Epithelial cell of proximal tubule (primary cell): ENCODE measurements around the gene DCTN3. TPM values are rescaled to one million over a fixed set of nuclear protein-coding genes. Genes with fewer than 3 reads are reported as not detected.

Experiments
- DNase-seq: peaks from one replicate; pipeline ENCODE4 v3.0.0-alpha.2; 2011; ENCODE audit warnings: low read depth
- H3K4me3 ChIP-seq: 2 replicates; pipeline ENCODE4 v1.5.1; 2011; ENCODE audit warnings: low read depth, mild to moderate bottlenecking, low read length
- total RNA-seq: library from RNA; depleted of rRNA; stranded (reverse); fragments of >200 nt; gene quantifications from 2 replicates; pipeline ENCODE4 v1.2.3, GENCODE V29; 2015
- TF ChIP-seq, protein P1 (sequence below): conservative IDR thresholded peaks from 2 replicates; pipeline ENCODE4 v1.5.1; 2012; ENCODE audit warnings: low read depth, mild to moderate bottlenecking, low read length

The DCTN3 gene
- total RNA-seq, 1 donor from 2014 or later, result 90.6 TPM

DNA sequence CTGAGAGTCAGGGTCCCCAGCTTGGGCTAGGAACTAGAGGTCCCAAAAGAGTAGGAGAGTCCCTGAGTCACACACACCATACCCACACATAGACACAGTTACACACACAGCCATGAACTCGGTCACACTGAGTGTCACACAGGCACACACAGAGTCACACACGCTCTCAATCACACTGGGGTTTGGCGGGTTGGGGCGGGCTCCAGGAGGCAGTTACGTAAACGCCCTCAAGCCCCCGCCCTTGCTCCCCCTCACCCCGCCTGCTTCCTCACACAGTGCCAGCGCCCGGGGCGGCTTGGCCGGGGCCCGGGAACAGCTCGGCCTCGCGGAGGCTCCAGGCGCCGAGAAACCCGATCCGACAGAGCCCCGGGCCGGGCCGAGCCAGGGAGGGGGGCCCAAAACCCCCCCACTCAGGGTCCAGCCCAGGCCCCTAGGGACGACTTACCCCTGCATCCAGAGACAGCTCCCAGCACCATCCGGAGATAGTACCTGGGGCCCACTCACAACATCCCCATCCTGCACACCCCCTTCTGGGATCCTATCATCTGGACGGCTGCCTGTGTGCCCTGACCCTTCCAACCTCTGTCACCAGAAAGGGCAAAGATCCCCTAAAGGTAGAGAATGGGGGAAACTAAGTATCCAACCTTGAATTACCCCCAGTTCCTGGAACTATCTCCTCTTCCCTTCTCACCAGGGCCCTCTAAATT, 27.2 kb downstream of the DCTN3 start:
- no peak for DNase-seq
- H3K4me3 ChIP-seq, result no peak overlapping the region
- TF ChIP-seq, protein P1, sequence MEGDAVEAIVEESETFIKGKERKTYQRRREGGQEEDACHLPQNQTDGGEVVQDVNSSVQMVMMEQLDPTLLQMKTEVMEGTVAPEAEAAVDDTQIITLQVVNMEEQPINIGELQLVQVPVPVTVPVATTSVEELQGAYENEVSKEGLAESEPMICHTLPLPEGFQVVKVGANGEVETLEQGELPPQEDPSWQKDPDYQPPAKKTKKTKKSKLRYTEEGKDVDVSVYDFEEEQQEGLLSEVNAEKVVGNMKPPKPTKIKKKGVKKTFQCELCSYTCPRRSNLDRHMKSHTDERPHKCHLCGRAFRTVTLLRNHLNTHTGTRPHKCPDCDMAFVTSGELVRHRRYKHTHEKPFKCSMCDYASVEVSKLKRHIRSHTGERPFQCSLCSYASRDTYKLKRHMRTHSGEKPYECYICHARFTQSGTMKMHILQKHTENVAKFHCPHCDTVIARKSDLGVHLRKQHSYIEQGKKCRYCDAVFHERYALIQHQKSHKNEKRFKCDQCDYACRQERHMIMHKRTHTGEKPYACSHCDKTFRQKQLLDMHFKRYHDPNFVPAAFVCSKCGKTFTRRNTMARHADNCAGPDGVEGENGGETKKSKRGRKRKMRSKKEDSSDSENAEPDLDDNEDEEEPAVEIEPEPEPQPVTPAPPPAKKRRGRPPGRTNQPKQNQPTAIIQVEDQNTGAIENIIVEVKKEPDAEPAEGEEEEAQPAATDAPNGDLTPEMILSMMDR, result no peak

DNA sequence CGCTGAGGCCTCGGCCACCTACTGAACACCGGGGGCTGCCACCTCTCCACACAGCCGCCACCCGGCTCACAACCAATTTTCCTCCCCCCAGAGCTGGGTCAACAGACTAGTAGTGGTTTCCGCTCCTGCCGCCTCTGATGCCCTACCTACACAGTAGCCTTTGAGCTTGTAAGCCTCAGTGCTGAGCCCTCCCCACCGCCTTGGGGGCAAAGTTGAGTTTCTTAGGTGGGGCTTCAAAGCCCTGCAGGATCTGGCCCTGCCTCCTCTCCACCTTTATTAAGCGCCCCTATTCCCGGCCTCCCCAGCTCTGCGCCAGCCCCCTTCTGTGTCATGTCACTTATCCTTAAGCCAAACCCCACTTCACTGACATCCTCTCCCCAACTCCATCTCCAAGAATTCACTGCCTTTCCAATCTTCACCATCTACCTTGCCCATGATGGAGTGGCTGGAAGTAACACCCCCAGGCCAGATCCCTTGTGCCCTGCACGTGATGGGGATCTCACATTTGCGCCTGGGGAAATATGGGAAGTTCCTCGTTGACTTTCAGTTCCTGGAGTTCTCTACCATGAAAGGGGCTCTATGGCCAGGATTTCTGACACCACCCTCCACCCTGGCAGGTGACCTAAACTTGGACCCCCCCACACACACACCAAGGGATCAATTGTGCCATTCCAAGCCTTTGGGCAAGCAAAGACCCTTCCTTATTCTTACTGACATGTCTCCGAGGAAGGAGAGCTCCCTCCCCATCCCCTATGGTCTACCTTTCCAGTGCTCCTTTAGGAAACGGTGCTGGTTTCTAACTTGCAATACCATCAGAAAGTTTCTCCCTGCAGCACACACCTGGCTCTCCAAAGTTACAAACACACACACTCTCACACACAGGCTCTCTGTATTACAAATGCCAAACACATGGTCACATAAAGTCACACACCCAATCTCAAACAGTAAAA, 28.1 kb downstream of the DCTN3 start:
- TF ChIP-seq, protein P1, result no peak
- no peak overlapping the region for H3K4me3 ChIP-seq
- DNase-seq, result no peak

DNA sequence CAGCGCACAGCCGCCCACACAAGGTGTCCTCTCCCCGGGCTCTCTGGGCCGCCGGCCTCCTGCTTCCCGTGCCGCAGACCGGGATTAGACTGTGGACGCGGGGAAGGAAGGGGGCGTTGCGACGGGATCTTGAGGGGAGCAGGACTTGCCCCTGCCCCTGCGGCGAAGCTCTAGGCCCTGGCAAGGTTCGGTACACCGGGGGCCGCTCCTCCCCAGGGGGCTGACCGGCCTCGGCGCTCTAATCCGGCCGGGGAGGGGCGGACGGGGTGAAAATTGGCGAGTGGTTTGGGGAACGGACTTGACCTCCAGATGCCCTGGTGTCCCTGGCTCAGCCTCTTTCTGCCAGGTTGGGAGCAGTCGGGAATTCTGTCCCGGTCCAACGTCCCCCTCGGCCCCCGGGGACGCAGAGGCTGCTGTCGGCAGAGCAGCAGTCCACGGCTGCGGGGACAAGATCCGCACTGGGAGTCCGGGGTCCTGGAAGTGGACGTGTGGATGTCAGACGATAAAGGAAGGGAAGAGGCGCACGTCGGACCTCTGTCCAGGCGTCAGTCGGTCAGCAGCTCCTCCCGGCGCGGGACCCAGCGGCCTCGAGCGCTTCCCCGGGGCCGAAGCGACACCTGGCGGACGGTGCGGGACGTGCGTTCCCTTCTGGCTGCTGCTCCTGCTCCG, 28.9 kb downstream of the DCTN3 start:
- no peak for DNase-seq
- TF ChIP-seq, protein P1, result peak; percentile 84
- no peak overlapping the region for H3K4me3 ChIP-seq

DNA sequence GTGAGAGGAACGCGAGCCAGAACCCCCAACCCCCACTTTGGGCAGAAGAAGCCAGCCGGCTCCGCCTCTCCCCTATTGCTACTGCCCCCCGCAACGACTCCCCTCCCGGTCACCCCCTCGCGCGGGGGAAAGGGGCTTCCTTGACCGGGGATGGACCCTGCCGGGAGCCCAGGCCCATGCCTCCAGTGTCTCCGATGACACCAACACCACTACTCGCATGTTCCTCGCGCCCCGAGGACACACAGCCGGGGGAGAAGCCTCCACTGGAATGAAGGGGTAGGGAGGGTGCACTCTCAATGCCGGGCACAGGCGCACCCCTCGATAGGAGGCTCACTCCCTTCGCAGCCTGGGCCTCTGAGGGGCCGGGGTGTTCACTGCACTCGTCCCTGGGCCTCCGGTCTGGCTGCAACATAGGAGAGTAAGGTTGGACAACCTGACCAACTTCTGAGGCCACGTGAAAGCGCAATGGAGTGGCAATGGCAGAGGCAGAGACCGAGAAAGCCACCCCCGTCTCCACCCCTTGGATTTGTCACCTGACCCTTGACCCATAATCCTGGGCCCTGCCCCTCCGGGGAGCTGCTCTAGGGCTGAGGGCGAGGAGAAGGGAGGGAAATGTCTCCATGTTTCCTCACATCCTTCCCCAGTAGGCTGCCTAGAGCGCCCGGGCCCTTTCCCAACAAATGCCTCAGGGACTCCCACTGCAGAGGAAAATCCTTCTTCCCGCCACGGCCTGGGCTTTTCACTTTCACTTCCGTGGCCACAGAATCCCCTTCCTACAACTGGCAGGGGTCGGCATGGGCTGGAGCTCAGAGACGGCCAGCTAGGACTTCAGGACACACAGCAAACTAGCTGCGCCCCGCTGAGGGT, 29.7 kb downstream of the DCTN3 start:
- no peak overlapping the region for H3K4me3 ChIP-seq
- no peak for DNase-seq
- TF ChIP-seq, protein P1, result no peak

DNA sequence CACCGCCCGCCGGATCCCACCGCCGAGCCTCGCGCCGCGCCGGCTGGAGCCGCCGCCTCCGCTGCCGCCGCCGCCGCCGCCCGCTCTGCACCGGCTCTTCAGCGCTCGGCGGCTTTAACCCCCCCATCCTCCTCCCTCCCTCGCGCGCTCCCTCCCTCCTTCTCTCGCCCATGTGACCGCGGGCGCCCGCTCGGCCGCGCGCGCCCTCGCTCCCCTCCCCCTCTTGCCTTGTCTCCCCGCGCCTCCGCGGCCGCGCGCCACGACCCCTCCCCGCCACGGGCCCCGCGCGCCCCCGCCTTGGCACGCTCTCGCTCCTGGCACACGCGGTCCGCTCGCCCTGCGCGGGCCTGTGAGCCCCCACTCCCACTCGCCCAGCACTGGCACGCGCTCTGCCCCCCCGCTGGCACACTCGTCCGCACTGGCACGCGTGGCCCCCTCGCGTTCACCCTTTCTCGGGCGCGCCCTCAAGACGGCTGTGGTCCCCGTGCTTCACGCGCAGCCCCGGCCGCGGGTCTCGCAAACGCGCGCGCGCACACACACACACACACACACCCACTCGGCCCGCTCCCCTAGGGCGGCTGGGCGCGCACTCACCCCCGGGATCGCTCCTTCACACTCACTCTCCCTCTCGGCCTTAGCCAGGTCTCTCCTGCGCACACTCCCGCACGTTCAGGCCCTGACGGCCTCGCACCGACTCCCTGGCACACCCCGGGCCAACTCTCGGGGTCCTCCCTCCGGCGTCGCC, 30.5 kb downstream of the DCTN3 start, which contains the start of gene CNTFR:
CNTFR (minus strand) TSS at position 89 of the 745 bp plus-strand sequence. CDS start 20,743 bp downstream, outside the sequence.
- TF ChIP-seq, protein P1, result no peak
- DNase-seq, result no peak
- no peak within 1 kb of the TSS for H3K4me3 ChIP-seq
